ENCODE results near the gene MAN1A1. TPM values are rescaled to one million over a fixed set of nuclear protein-coding genes. Genes with fewer than 3 reads are reported as not detected.

MAN1A1 gene
- polyA plus RNA-seq, 2 of the 4 experiments (the other 2 are of a cell fraction) = 0.05 TPM; not detected in 1

DNA sequence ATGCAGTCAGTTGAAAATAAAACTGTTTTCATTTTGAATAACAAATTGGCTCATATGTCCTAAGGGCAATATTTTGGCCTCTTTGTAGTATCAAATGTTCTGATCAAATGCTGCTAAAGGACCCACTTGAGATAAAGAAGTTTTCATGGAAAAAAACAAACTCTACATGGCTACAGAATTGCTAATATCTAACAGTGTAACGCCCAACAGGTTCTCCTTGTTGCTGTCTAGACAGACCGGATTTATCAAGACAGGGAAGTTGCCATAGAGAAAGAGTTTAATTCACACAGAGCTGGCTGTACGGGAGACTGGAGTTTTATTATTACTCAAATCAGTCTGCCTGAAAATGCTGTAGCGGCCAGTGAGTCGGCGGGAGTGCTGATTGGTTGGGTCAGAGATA, 19.4 kb upstream of the MAN1A1 start (continued):
- TF ChIP-seq SMC3 (IDR thresholded peaks at IDR 0.05) = no peak
- TF ChIP-seq ELK1 (IDR thresholded peaks at IDR 0.05; ENCODE audit: low read depth, low read length) = no peak
- no peak for TF ChIP-seq POLR2A (IDR thresholded peaks at IDR 0.05; ENCODE audit: low read length)
- TF ChIP-seq, protein P1, sequence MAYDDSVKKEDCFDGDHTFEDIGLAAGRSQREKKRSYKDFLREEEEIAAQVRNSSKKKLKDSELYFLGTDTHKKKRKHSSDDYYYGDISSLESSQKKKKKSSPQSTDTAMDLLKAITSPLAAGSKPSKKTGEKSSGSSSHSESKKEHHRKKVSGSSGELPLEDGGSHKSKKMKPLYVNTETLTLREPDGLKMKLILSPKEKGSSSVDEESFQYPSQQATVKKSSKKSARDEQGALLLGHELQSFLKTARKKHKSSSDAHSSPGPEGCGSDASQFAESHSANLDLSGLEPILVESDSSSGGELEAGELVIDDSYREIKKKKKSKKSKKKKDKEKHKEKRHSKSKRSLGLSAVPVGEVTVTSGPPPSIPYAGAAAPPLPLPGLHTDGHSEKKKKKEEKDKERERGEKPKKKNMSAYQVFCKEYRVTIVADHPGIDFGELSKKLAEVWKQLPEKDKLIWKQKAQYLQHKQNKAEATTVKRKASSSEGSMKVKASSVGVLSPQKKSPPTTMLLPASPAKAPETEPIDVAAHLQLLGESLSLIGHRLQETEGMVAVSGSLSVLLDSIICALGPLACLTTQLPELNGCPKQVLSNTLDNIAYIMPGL (CRISPR knock-in tag; IDR thresholded peaks at IDR 0.05; ENCODE audit: borderline replicate concordance) = no peak
- no peak for TF ChIP-seq MAZ (IDR thresholded peaks at IDR 0.05; ENCODE audit: borderline replicate concordance, low read depth, low read length)
- TF ChIP-seq, protein P2, sequence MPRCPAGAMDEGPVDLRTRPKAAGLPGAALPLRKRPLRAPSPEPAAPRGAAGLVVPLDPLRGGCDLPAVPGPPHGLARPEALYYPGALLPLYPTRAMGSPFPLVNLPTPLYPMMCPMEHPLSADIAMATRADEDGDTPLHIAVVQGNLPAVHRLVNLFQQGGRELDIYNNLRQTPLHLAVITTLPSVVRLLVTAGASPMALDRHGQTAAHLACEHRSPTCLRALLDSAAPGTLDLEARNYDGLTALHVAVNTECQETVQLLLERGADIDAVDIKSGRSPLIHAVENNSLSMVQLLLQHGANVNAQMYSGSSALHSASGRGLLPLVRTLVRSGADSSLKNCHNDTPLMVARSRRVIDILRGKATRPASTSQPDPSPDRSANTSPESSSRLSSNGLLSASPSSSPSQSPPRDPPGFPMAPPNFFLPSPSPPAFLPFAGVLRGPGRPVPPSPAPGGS (IDR thresholded peaks at IDR 0.05) = no peak
- no peak for TF ChIP-seq CEBPB (IDR thresholded peaks at IDR 0.05)
- TF ChIP-seq EHMT2 (IDR thresholded peaks at IDR 0.05; ENCODE audit: low read depth) = no peak
- TF ChIP-seq FOXS1 (CRISPR knock-in tag; IDR thresholded peaks at IDR 0.05) = no peak
- no peak for TF ChIP-seq MYC (IDR thresholded peaks at IDR 0.05; ENCODE audit: borderline replicate concordance, low read length)

- POLR2A ChIA-PET = no interaction called here
- 21% methylated on average over 4 of the region's 4 CpGs for WGBS (ENCODE audit: missing lambda C conversion rate)
- TF ChIP-seq, protein P2 (IDR thresholded peaks at IDR 0.05) = no peak
- no peak for TF ChIP-seq CBX2 (IDR thresholded peaks at IDR 0.05; ENCODE audit: borderline replicate concordance, low read depth)
- no peak overlapping the region for H3K4me2 ChIP-seq
- ATAC-seq (no peak), FAIRE-seq (no peak), DNase-seq (ENCODE audit: low read depth in 1 of 2, low spot score in 1 of 2) (no peak)
- no peak overlapping the region for H3K4me3 ChIP-seq
- no peaks in the 10 kb centered on the region for H3K4me1 ChIP-seq
- no peak overlapping the region for H3K27ac ChIP-seq
- H3K9me3 ChIP-seq = no peaks in the 10 kb centered on the region
- CTCF ChIA-PET = no interaction called here
Observed at GRCh38 chr6:119361209-119361608, 11.6 kb upstream of the MAN1A1 start.

DNA sequence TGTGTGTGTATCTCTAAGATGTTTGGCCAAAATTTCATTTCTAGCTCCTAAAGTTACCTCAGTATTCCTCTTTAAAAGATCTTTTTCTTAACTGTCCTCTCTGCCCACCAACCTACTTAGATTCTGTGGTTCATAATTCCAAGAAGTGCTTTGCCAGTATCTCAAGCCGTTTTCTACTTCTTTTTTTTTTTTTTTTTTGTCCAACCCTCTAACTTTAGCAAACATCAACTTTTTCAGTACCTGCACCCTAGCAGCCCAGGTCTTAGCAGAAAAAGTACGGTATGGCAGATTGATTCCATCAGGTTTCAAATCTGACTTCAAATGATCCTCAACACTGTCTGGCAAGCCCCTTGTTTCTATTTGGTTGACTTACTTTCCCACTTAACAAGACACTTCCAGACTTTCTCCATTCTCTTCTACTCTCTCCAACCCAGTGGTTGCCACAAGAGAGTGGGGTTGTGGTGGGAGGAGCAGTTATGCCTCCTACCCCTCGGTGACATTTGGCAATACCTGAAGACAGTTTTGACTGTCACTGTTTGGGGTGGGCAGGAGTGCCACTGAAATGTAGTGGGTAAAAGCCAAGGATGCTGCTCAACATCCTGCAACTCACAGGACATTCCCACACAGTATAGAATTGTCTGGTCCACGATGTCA, 10.8 kb upstream of the MAN1A1 start:
- DNase-seq (ENCODE audit: low read depth in 1 of 2, low spot score in 1 of 2) (no peak), FAIRE-seq (no peak), ATAC-seq (no peak)
- WGBS (ENCODE audit: missing lambda C conversion rate) = 5% methylated on average over 4 of the region's 4 CpGs
- CTCF ChIA-PET = no interaction called here
- Histone ChIP-seq H3K27ac (no peak overlapping the region), H3K9me3 (no peaks in the 10 kb centered on the region), H3K4me3 (no peak overlapping the region), H3K4me2 (no peak overlapping the region), H3K4me1 (no peaks in the 10 kb centered on the region)
- no peak for TF ChIP-seq CHD2 (IDR thresholded peaks at IDR 0.05; ENCODE audit: low read length, partially characterized antibody)
- TF ChIP-seq FOXS1 (CRISPR knock-in tag; IDR thresholded peaks at IDR 0.05) = no peak
- no peak for TF ChIP-seq TFCP2L1 (CRISPR knock-in tag; IDR thresholded peaks at IDR 0.05)
- no peak for TF ChIP-seq ZNF302 (CRISPR knock-in tag; IDR thresholded peaks at IDR 0.05)
- no peak for TF ChIP-seq ESRRA (IDR thresholded peaks at IDR 0.05; ENCODE audit: borderline replicate concordance, low read length)
- TF ChIP-seq MAZ (IDR thresholded peaks at IDR 0.05; ENCODE audit: borderline replicate concordance, low read depth, low read length) = no peak
- no peak for TF ChIP-seq CBX2 (IDR thresholded peaks at IDR 0.05; ENCODE audit: borderline replicate concordance, low read depth)
- TF ChIP-seq FOSL2 (IDR thresholded peaks at IDR 0.05) = no peak
- TF ChIP-seq FOSL2 (CRISPR knock-in tag; IDR thresholded peaks at IDR 0.05) = no peak
- no peak for TF ChIP-seq ATOH8 (CRISPR knock-in tag; IDR thresholded peaks at IDR 0.05; ENCODE audit: low read depth)
- TF ChIP-seq HDAC2 (IDR thresholded peaks at IDR 0.05) = no peak
- TF ChIP-seq HEYL (CRISPR knock-in tag; IDR thresholded peaks at IDR 0.05) = no peak
- TF ChIP-seq EP300 (IDR thresholded peaks at IDR 0.05) = no peak
- no peak for TF ChIP-seq HOXB5 (CRISPR knock-in tag; IDR thresholded peaks at IDR 0.05)
- TF ChIP-seq JUN (IDR thresholded peaks at IDR 0.05) = no peak
- TF ChIP-seq SREBF2 (IDR thresholded peaks at IDR 0.05) = no peak
- no peak for TF ChIP-seq KDM1A (IDR thresholded peaks at IDR 0.05; ENCODE audit: low read depth)
- no peak for TF ChIP-seq HOXB13 (CRISPR knock-in tag; IDR thresholded peaks at IDR 0.05; ENCODE audit: low read depth)
- POLR2A ChIA-PET = no interaction called here
